ENCODE data around the gene DNAH10. TPM values are rescaled to one million over a fixed set of nuclear protein-coding genes. Genes with fewer than 3 reads are reported as not detected.
A peak's percentile ranks its signal among the peaks of the same experiment; 100 is the strongest.
"Not testable (repeated sequence)": the region's sequence is repeated elsewhere in the genome, so short reads cannot be mapped to it uniquely, and the experiment has no call there.

The DNAH10 gene
- polyA plus RNA-seq, 3 donors from 2014 or later: 0.02 to 0.24 (median 0.16) TPM

DNA sequence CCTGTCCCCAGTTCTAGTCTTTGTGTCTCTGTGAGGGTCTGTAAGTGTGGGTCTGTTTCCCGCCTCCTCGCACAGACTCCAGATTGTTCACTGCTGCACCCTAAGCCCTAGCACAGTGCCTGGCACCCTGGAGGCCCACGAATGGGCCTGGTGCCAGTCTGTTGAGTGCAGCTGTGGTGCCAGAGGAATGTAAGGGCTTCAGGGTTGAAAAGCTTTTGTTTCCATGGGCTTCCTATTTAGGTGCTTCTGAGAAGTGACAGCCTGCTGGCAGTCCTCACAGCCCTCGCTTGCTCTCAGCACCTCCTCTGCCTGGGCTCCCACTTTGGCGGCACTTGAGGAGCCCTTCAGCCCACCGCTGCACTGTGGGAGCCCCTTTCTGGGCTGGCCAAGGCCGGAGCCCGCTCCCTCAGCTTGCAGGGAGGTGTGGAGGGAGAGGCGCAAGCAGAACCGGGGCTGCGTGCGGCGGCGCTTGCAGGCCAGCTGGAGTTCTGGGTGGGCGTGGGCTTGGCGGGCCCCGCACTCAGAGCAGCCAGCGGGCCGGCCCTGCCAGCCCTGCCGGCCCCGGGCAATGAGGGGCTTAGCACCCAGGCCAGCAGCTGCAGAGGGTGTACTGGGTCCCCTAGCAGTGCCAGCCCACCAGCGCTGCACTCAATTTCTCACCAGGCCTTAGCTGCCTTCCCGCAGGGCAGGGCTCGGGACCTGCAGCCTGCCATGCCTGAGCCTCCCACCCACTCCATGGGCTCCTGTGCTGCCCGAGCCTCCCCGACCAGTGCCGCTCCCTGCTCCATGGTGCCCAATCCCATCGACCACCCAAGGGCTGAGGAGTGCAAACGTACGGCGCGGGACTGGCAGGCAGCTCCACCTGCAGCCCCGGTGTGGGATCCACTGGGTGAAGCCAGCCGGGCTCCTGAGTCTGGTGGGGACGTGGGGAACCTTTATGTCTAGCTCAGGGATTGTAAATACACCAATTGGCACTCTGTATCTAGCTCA is 184.7 kb downstream of the DNAH10 start:
- DNase-seq; H3K9me3 Mint-ChIP-seq; H3K4me3 Mint-ChIP-seq; H3K27me3 Mint-ChIP-seq (ENCODE audit: low read depth in 3 of 3): not testable (repeated sequence)
- Mint-ChIP-seq H3K27ac (peak overlapping the region in 3 of 6 donors; percentile 24 to 64 (median 45)), H3K4me1 (peaks cover 10 to 15% of the 10 kb centered on the region in 2 donors), H3K36me3 (peaks cover 17 to 24% (median 18%) of the 10 kb centered on the region in 3 donors)

DNA sequence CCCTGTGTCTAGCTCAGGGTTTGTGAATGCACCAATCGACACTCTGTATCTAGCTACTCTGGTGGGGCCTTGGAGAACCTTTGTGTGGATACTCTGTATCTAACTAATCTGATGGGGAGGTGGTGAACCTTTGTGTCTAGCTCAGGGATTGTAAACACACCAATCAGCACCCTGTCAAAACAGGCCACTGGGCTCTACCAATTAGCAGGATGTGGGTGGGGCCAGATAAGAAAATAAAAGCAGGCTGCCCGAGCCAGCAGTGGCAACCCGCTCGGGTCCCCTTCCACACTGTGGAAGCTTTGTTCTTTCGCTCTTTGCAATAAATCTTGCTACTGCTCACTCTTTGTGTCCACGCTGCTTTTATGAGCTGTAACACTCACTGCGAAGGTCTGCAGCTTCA is 185.4 kb downstream of the DNAH10 start:
- not testable (repeated sequence) for H3K9me3 Mint-ChIP-seq; H3K27me3 Mint-ChIP-seq (ENCODE audit: low read depth in 3 of 3); H3K27ac Mint-ChIP-seq; H3K4me3 Mint-ChIP-seq; DNase-seq
- Mint-ChIP-seq H3K36me3 (peaks cover 10 to 16% (median 12%) of the 10 kb centered on the region in 3 donors), H3K4me1 (peaks cover 10 to 15% of the 10 kb centered on the region in 2 donors)

DNA sequence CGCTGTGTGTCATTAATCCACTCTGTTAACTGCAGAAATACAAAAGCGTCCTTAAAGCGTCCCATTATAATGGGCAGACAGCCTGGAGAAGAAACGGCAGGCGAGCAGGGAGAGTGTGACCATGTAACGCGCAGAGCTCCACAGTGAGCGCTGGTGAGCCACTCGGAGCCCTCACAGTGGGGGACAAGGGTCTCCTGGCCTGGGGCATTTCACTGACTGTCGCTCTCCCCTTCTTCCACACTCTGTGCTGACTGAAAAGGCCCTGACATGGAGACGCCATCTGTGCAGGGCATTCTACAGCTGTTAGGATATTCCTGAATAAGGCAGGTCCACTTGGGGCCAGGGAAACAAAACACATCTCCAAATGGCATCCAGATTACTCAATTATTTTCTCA is 186.3 kb downstream of the DNAH10 start:
- no peaks in the 10 kb centered on the region for H3K9me3 Mint-ChIP-seq

DNA sequence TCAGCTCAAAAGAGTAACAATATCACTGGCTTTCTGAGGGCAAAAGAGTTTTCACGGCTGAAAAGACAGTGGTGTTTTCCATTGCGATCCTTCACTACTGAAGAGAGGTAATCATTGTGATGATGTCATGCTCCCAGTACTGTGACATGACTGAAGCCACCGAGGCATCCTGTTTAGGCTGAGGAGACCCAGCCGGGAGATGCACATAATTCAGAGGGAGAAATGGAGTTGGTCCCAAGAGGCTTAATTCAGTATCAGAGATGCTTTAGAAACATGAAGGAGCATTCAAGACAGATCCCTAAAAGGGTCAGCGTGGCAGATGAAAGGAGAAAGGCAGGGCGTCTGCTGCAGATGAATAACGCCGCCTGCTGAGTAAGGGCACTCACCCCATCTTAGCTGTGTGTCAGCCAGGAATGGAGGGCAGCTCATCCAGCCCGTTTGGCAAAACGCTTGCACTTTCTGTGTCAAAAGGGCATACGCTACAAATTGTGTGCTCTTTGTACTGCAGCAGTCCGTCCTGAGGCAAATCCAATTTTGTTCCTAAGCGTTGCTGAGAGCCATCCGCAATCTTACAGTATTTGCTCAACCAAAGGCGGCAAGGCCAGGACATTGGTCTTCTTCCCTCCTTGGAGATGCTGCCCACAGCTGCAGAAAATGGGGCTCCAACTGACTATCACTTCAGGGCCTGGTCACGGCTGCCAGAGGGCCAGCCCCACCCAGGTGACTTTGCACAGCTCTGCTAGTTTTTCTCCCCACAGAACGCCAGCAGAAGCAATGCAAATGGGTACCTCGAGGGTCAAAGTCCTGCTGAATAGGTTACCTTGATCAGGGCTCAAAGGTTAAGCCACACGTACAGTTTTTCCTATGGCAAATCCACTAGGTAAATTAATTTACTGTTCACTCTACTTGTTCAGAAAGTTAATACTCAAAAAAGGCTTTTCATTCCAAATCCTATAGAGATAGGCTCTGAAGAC is 187.0 kb downstream of the DNAH10 start:
- no peak for DNase-seq
- peaks cover 10 to 15% of the 10 kb centered on the region in 2 donors for H3K4me1 Mint-ChIP-seq
- no peak overlapping the region for H3K4me3 Mint-ChIP-seq
- peak overlapping the region in 1 of 6 donors; percentile 20 for H3K27ac Mint-ChIP-seq
- H3K36me3 Mint-ChIP-seq: peaks cover 5 to 11% (median 10%) of the 10 kb centered on the region in 3 donors
- no peaks in the 10 kb centered on the region for H3K9me3 Mint-ChIP-seq
- no peaks in the 10 kb centered on the region for H3K27me3 Mint-ChIP-seq (ENCODE audit: low read depth in 3 of 3)

More for the DNA sequence above, 186.3 kb downstream of the DNAH10 start:
- Mint-ChIP-seq H3K36me3 (peaks cover 5 to 11% (median 10%) of the 10 kb centered on the region in 3 donors), H3K4me3 (no peak overlapping the region), H3K4me1 (peaks cover 10 to 15% of the 10 kb centered on the region in 2 donors), H3K27me3 (ENCODE audit: low read depth in 3 of 3) (no peaks in the 10 kb centered on the region), H3K27ac (no peak overlapping the region)
- no peak for DNase-seq

DNA sequence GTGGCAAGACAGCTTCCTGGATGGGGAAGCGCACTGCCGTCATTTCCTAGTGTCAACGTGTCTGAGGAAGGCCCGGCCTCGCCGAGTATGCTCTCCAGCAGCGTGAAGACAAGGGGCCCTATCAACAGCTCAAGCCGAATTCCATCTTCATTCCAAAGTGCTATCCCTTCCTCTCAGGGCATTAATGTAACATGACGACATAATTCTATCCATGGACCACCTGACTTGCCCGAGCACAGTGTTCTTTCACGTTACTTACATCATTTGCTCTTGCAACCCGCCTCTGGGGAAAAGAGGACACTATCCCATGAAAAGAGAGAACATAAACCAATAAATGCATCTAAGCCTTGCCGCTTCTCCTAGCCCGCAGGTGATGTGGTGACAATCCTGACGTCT is 187.7 kb downstream of the DNAH10 start:
- Mint-ChIP-seq H3K27ac (no peak overlapping the region), H3K9me3 (no peaks in the 10 kb centered on the region)

DNA sequence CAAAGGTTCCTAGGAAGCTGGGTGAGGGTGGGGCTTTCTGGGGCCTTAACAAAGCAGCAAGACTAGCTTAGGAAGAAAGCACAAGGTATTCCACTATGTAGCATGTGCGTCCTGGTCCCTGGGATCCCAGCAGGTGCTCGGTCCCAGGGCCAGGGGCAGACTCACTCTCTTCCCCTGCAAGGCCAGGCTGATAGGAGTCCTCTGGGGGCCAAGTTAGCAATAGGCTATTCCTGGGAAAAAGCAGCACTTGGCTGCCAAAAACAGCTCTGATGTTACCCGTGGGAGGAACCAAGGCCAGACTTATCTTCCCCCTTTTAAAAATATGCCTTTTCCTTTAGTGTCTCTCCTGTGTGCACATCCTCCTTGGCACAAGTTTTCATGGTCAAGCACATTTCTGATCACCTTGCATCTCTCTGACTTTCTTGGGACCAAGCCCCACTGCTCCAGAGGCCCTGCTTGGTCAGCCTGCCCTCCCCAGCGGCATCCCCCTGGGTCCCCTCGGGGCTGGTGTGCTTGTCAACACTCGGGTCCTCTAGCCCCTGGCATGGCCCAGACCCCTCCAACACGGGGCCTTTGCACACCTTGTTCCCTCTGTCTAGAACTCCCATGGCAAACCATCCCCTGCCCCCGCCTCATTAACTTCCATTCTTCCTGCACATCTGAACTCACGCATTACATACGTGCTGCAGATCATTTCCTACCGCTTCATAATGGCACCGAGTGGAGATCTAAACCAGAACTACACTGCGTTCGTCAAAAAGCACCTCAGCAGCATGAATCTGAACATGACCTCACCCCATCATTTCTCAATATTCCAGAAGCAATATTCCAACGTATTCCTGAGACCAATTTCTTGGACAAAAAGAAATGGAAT is 188.6 kb downstream of the DNAH10 start:
- Mint-ChIP-seq H3K27me3 (ENCODE audit: low read depth in 3 of 3) (no peaks in the 10 kb centered on the region), H3K4me1 (peaks cover 10 to 15% of the 10 kb centered on the region in 2 donors), H3K36me3 (peaks cover 0 to 5% (median 5%) of the 10 kb centered on the region in 3 donors), H3K27ac (peak overlapping the region in 3 of 6 donors; percentile 16 to 78 (median 34)), H3K9me3 (no peaks in the 10 kb centered on the region), H3K4me3 (no peak overlapping the region)
- DNase-seq: no peak

More for the DNA sequence above, 187.7 kb downstream of the DNAH10 start:
- no peak overlapping the region for H3K4me3 Mint-ChIP-seq
- DNase-seq: no peak
- peaks cover under 1 to 7% (median 6%) of the 10 kb centered on the region in 3 donors for H3K36me3 Mint-ChIP-seq
- H3K27me3 Mint-ChIP-seq (ENCODE audit: low read depth in 3 of 3): no peaks in the 10 kb centered on the region
- H3K4me1 Mint-ChIP-seq: peaks cover 10 to 15% of the 10 kb centered on the region in 2 donors

DNA sequence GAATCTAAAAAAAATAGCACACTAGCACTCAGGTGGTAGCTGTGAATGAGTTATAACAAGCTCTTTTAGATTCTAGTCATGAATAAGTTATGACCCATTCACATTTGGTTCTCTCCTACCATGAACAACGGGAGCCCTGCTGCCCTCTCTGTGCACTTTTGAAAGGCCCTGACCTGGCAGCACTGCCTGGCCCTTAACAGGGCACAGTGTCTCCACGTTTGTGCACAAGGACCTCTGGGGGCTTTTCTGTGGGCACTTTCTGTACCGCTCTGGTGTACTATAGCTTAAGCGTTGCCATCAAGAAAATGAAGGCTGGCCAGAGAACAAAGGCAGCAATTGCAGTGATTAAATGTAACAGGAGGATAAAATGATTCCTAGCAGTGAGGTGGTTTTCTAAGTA is 189.4 kb downstream of the DNAH10 start:
- H3K27ac Mint-ChIP-seq: no peak overlapping the region
- DNase-seq: no peak
- H3K36me3 Mint-ChIP-seq: peaks cover 0 to 4% (median 0%) of the 10 kb centered on the region in 3 donors
- H3K4me1 Mint-ChIP-seq: peaks cover 8 to 15% of the 10 kb centered on the region in 2 donors
- H3K27me3 Mint-ChIP-seq (ENCODE audit: low read depth in 3 of 3): no peaks in the 10 kb centered on the region
- H3K4me3 Mint-ChIP-seq: no peak overlapping the region
- H3K9me3 Mint-ChIP-seq: no peaks in the 10 kb centered on the region

DNA sequence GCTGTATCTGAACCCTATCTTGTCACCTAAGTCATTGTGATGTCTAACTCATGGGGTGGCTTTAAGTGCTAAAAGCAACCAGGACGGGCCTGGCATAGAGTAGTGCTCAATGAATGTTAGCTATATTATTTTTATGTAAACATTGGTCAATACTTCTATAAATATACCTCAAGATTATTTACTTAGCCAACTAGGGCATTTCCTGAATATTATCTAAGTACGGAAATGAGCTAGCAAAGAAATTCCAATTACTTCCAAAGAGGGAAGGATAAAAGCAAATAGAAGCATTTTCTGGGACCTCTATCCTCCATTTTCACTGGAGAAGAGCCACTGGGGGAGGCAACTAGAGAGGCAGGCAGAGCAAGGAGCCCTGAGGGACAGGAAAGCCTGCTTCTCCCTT is 189.9 kb downstream of the DNAH10 start:
- DNase-seq: no peak
- H3K9me3 Mint-ChIP-seq: no peaks in the 10 kb centered on the region
- no peaks in the 10 kb centered on the region for H3K27me3 Mint-ChIP-seq (ENCODE audit: low read depth in 3 of 3)
- H3K36me3 Mint-ChIP-seq: peaks cover 0 to 8% (median 0%) of the 10 kb centered on the region in 3 donors
- peaks cover 8 to 15% of the 10 kb centered on the region in 2 donors for H3K4me1 Mint-ChIP-seq
- no peak overlapping the region for H3K4me3 Mint-ChIP-seq
- no peak overlapping the region for H3K27ac Mint-ChIP-seq

DNA sequence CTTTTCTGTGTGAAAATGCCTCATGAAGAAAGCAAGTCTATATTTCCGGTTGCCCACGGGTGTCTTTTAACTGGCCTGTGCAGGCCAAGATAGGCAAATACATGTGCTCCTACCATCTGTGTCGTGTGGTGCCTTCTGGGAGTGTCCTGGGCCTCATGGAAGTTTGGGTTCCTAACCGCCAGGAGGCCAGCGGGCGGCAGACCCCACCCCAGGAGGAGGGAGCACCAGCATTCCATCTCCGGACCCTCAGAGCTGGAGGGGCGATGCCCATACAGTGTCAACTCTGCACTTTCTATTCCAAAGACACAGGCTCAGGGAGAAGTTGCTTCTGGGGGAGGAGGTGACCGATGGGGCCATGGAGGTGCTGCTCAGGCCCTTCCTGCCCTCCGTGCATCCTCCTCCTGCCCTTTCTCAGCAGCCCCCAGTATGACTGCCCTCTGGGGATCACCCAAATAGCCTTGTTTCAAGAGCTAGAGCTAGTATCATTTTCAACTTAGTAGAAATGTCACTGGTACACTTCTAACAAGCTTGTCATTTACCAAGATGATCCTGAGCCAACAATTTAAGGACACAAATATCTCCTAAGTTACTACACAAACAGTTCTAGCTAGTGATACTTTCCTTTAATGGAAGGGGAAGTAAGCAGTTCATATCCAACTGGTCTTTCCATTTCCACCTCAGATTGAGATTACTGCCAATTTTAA is 192.7 kb downstream of the DNAH10 start:
- Mint-ChIP-seq H3K4me1 (no peaks in the 10 kb centered on the region), H3K27me3 (ENCODE audit: low read depth in 3 of 3) (no peaks in the 10 kb centered on the region), H3K4me3 (no peak overlapping the region), H3K36me3 (peaks cover 0 to 8% (median 0%) of the 10 kb centered on the region in 3 donors), H3K9me3 (no peaks in the 10 kb centered on the region), H3K27ac (no peak overlapping the region)
- DNase-seq: no peak

DNA sequence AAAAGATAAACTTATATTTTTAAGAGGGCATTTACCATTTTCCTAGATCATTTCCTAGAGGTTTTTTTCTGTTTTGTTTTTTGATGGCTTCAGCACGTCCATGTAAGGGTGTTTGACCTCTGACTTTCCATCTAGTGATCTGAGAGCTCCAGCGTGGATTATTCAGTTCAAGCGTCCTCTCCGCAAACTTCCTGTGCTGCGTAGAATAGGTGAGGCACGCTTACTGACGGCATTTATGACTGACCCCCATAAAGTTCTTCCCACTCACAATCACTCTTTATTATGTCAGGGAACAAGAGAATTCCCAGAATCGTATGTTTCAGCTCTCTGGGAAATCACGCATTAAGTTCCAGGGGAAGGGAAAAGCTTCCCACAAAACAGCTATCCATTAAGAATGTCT is 194.1 kb downstream of the DNAH10 start:
- Mint-ChIP-seq H3K27ac (no peak overlapping the region), H3K4me1 (peaks cover under 1 to 5% of the 10 kb centered on the region in 2 donors), H3K36me3 (peaks cover 0 to 8% (median 0%) of the 10 kb centered on the region in 3 donors), H3K9me3 (no peaks in the 10 kb centered on the region), H3K4me3 (no peak overlapping the region), H3K27me3 (ENCODE audit: low read depth in 3 of 3) (no peaks in the 10 kb centered on the region)
- DNase-seq: no peak

DNA sequence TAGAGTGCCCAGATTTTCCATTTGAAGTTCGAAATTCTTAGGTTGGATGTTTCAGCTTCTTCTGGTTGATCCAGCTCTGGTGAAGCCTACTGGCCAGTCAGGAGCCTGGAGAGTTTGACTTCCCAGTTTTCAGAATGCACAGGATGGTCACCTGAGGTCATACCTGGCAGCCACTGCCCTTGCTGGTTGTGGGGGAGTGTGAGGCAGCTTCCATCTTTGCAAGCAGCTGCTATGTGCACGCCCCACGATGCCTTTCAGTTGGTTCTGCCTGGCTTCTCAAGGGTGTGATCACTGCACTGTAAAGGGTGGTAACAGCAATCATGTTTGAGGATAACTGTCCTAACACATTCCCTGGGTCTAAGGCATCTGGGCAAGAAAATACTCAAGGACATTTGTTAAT is 195.1 kb downstream of the DNAH10 start:
- DNase-seq: no peak
- Mint-ChIP-seq H3K36me3 (peaks cover 0 to 8% (median 0%) of the 10 kb centered on the region in 3 donors), H3K27me3 (ENCODE audit: low read depth in 3 of 3) (peaks cover 0 to 1% (median 0%) of the 10 kb centered on the region in 3 donors), H3K27ac (no peak overlapping the region), H3K9me3 (no peaks in the 10 kb centered on the region), H3K4me3 (no peak overlapping the region), H3K4me1 (peaks cover 3 to 9% of the 10 kb centered on the region in 2 donors)

DNA sequence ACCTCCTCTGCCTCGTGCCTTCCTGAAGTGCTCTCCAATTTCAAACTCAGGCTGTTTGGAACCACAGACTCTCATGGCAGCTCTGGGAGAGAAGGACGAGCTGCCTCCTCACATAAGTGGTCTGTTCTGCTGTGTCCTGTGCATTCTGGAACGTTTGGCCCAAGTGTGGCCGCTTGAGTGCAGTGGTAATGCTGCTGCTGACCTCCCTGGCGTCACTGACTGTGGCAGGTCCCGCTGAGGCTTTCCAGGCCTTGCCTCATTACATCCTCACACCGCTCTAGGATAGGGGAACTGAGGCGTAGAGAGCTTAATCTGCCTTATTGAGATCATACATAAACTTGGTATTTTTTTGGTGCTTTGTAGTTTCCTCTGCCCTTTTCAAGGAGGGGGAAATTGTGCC is 196.4 kb downstream of the DNAH10 start:
- Mint-ChIP-seq H3K9me3 (no peaks in the 10 kb centered on the region), H3K27me3 (ENCODE audit: low read depth in 3 of 3) (peaks cover 0 to 1% (median 0%) of the 10 kb centered on the region in 3 donors), H3K4me3 (no peak overlapping the region), H3K27ac (no peak overlapping the region), H3K4me1 (peaks cover 3 to 14% of the 10 kb centered on the region in 2 donors), H3K36me3 (peaks cover 0 to 8% (median 0%) of the 10 kb centered on the region in 3 donors)
- no peak for DNase-seq

Measured in immature natural killer cell (primary cell).